H1 (cell line): Measurements from ENCODE around the gene KLK8. TPM values are rescaled to one million over a fixed set of nuclear protein-coding genes. Genes with fewer than 3 reads are reported as not detected.

Source experiments
- HDAC6 ChIP-seq: IDR thresholded peaks from one replicate; pipeline ENCODE4 v1.7.1; 2012; ENCODE audit warnings: low read depth, mild to moderate bottlenecking, inconsistent platforms, low read length, moderate library complexity
- RBBP5 ChIP-seq: IDR thresholded peaks from 2 replicates; pipeline ENCODE4 v1.7.1; 2012; ENCODE audit warnings: low read depth, mild to moderate bottlenecking, inconsistent platforms, low read length, moderate library complexity, borderline replicate concordance
- SP1 ChIP-seq: IDR thresholded peaks from 2 replicates; pipeline ENCODE4 v1.6.1; 2011; ENCODE audit warnings: low read depth, low read length
- TEAD4 ChIP-seq: IDR thresholded peaks from 2 replicates; pipeline ENCODE4 v1.6.1; 2012; ENCODE audit warnings: low read depth, low read length, inconsistent platforms, mixed read lengths
- polyA plus RNA-seq, 7 experiments: library from polyadenylated mRNA; depleted of rRNA in 3 of 7; stranded (reverse) in 5 of 7; unstranded in 2 of 7; fragments of >200 nt in 5 of 7; fragments of 200-250 nt in 2 of 7; gene quantifications; 1 replicate in 5 of 7; 2 replicates in 1 of 7; 4 replicates in 1 of 7; pipeline versions ENCODE4 v1.2.1 to v1.2.3, GENCODE V29; 2011 to 2013; ENCODE audit warnings: missing spikeins in 2 of 7, mixed read lengths in 2 of 7
- total RNA-seq: library from RNA; stranded (reverse); fragmentation: NEBNext Ultra II Directional; extraction: Animal tissue kit (Norgen Biotek cat#: 25700); gene quantifications from 2 replicates; pipeline ENCODE4 v1.2.1, GENCODE V29; 2021

The KLK8 gene
- total and polyA plus RNA-seq, 2 of the 8 experiments (the other 6 are each of a cell fraction or from before 2014, with no cell fraction given) = 2.9 to 3.6 TPM

- TF ChIP-seq RBBP5 (no peak), HDAC6 (no peak), TEAD4 (0 out of 2 replicates have a peak, but pooled peaks have one; percentile 16), SP1 (peak; percentile 74; the same call in 1 of the 2 replicates)
Observed at GRCh38 chr19:51029718-51030117, 28.3 kb upstream of the KLK8 start (continued).
